ENCODE results near the gene CFAP58.

DNA sequence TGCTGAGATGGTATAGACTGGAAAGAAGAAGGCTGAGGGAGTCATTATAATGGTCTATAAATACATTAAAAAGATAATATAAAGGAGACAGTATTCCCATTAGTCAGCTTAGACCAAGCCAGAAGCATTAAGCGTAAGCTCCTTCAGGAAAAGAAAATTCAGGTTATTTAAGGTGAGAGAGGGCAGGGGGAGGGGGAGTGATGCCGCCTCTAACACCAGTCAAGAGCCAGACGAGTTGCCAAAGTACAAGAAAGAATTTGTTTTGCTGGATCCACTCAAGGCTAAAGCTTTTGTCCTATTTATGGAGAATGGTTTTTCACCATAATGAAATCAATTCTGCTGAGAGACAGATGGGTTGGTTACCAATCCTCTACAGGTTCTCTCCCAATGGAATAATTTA, 99.3 kb downstream of the CFAP58 start:
- no peak for TF ChIP-seq POLR2AphosphoS5 (IDR thresholded peaks at IDR 0.05)
- TF ChIP-seq, protein P1, sequence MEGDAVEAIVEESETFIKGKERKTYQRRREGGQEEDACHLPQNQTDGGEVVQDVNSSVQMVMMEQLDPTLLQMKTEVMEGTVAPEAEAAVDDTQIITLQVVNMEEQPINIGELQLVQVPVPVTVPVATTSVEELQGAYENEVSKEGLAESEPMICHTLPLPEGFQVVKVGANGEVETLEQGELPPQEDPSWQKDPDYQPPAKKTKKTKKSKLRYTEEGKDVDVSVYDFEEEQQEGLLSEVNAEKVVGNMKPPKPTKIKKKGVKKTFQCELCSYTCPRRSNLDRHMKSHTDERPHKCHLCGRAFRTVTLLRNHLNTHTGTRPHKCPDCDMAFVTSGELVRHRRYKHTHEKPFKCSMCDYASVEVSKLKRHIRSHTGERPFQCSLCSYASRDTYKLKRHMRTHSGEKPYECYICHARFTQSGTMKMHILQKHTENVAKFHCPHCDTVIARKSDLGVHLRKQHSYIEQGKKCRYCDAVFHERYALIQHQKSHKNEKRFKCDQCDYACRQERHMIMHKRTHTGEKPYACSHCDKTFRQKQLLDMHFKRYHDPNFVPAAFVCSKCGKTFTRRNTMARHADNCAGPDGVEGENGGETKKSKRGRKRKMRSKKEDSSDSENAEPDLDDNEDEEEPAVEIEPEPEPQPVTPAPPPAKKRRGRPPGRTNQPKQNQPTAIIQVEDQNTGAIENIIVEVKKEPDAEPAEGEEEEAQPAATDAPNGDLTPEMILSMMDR (IDR thresholded peaks at IDR 0.05) = no peak
- TF ChIP-seq POLR2A (IDR thresholded peaks at IDR 0.05; ENCODE audit: low read depth) = no peak
